Loucy (cell line): ENCODE data around the gene GON4L.

ENCODE experiments used
- CTCF ChIP-seq: fragments of 200-600 bp; sonication (generic); conservative IDR thresholded peaks from 2 replicates; pipeline ENCODE4 v1.5.1; 2014; ENCODE audit warnings: mild to moderate bottlenecking, antibody characterized with exemption, low read length
- EZH2phosphoT487 ChIP-seq: fragments of 200-600 bp; IDR thresholded peaks from 2 replicates; pipeline ENCODE4 v1.6.1; 2018; ENCODE audit warnings: antibody characterized with exemption, mild to moderate bottlenecking, moderate library complexity, borderline replicate concordance

- TF ChIP-seq CTCF = no peak
- TF ChIP-seq EZH2phosphoT487 = no peak
Measured at GRCh38 chr1:155706139-155706538, 150.9 kb downstream of the GON4L start.
